Upper lobe of left lung (tissue), 6 donors: Measurements from ENCODE around the gene RFTN1. TPM values are rescaled to one million over a fixed set of nuclear protein-coding genes. Genes with fewer than 3 reads are reported as not detected.

Experiments used
- ATAC-seq, 2 donors: fragments of 200-7000 bp; cut with Tn5 transposase; one replicate each; pipeline ENCODE4 v1.9.1; 2022; ENCODE audit warnings: mild to moderate bottlenecking in 2 of 2, moderate library complexity in 2 of 2; ENCODE audit not compliant: low FRiP score in 2 of 2
- DNase-seq, 2 donors: peaks; one replicate each; pipeline ENCODE4 v3.0.0-alpha.2; 2019 to 2020
- H3K27ac ChIP-seq, 4 donors: fragments of 200-600 bp; sonication (generic); one replicate each; pipeline ENCODE4 v1.5.1; 2016 to 2019
- H3K27me3 ChIP-seq, 4 donors: fragments of 200-600 bp; sonication (generic); one replicate each; pipeline ENCODE4 v1.5.1; 2017 to 2019
- H3K36me3 ChIP-seq, 4 donors: fragments of 200-600 bp; sonication (generic); one replicate each; pipeline ENCODE4 v1.5.1; 2016 to 2019
- H3K4me1 ChIP-seq, 4 donors: fragments of 200-600 bp; sonication (generic); one replicate each; pipeline ENCODE4 v1.5.1; 2018 to 2019
- H3K4me3 ChIP-seq, 4 donors: fragments of 200-600 bp; sonication (generic); one replicate each; pipeline ENCODE4 v1.5.1; 2017 to 2019; ENCODE audit warnings: mild to moderate bottlenecking in 2 of 4, moderate library complexity in 1 of 4
- H3K9me3 ChIP-seq, 4 donors: fragments of 200-600 bp; sonication (generic); one replicate each; pipeline ENCODE4 v1.5.1; 2018 to 2019
- EP300 ChIP-seq, 4 donors: sonication (generic); formaldehyde crosslinking; IDR thresholded peaks; one replicate each; pipeline ENCODE4 v1.5.1; 2017; ENCODE audit warnings: antibody characterized with exemption in 4 of 4, control low read depth in 2 of 4
- POLR2A ChIP-seq, 4 donors: fragments of 450-650 bp; IDR thresholded peaks; one replicate each; pipeline ENCODE4 v1.5.1; 2016 to 2017; ENCODE audit warnings: antibody characterized with exemption in 4 of 4, mild to moderate bottlenecking in 2 of 4
- POLR2AphosphoS5 ChIP-seq, 2 donors: sonication (generic); formaldehyde crosslinking; IDR thresholded peaks; one replicate each; pipeline ENCODE4 v1.5.1; 2017; ENCODE audit warnings: antibody characterized with exemption in 2 of 2
- WGBS, 2 donors: methylation state at CpG; one replicate each; pipeline ENCODE4 v1.1.5; 2017 to 2018; 5-methylcytosine and 5-hydroxymethylcytosine counted together
- total RNA-seq, 6 donors: library from RNA; depleted of rRNA in 4 of 6; stranded (reverse); fragments of >200 nt in 4 of 6; gene quantifications; one replicate each; pipeline versions ENCODE4 v1.1.0 to v1.2.1, GENCODE V29; 2016 to 2021
- TF ChIP-seq, protein P1 (sequence below), 6 experiments: fragments of 450-650 bp in 4 of 6; fragments of 200-600 bp in 2 of 6; sonication (generic) in 2 of 6; IDR thresholded peaks; one replicate each; pipeline ENCODE4 v1.5.1; 2016 to 2019; ENCODE audit warnings: antibody characterized with exemption in 6 of 6
- donor health status: DM: no; HTN: no; CAD: no; lungs with moderate emphysema.
- donor health status: DM: no; HTN: yes; CAD: no; lungs with severe emphysema.

The RFTN1 gene
- total RNA-seq, 6 donors from 2014 or later = 62.1 to 121 (median 76.1) TPM

DNA sequence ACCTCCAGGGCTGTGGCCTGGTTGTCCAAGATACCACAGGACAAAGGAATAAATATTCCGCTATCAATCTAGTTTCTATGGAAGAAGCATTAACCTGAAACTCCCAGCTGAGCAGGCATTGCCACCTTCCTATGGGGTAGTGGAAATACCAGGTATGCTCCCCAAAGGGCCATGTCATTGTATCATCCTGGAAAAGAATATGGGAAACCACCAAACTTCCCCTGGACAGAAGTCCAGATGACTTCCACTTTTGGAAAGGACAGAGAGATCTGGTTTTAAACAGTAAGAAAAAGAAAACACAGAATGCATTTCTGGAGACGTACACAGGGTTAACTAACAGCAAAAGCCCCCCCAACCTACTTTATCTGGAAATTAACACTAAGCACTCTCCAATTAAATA, 100.2 kb downstream of the RFTN1 start:
- H3K9me3 ChIP-seq = no peaks in the 10 kb centered on the region
- TF ChIP-seq, protein P1, sequence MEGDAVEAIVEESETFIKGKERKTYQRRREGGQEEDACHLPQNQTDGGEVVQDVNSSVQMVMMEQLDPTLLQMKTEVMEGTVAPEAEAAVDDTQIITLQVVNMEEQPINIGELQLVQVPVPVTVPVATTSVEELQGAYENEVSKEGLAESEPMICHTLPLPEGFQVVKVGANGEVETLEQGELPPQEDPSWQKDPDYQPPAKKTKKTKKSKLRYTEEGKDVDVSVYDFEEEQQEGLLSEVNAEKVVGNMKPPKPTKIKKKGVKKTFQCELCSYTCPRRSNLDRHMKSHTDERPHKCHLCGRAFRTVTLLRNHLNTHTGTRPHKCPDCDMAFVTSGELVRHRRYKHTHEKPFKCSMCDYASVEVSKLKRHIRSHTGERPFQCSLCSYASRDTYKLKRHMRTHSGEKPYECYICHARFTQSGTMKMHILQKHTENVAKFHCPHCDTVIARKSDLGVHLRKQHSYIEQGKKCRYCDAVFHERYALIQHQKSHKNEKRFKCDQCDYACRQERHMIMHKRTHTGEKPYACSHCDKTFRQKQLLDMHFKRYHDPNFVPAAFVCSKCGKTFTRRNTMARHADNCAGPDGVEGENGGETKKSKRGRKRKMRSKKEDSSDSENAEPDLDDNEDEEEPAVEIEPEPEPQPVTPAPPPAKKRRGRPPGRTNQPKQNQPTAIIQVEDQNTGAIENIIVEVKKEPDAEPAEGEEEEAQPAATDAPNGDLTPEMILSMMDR (IDR thresholded peaks at IDR 0.05) = no peak
- no peak for TF ChIP-seq POLR2A (IDR thresholded peaks at IDR 0.05)
- no peak for TF ChIP-seq POLR2AphosphoS5 (IDR thresholded peaks at IDR 0.05)
- no peak for TF ChIP-seq EP300 (IDR thresholded peaks at IDR 0.05)
- H3K27me3 ChIP-seq = no peaks in the 10 kb centered on the region
- ATAC-seq (no peak), DNase-seq (no peak)
- WGBS, 2 donors = 97 to 98% methylated on average over 2 of the region's 2 CpGs
- H3K4me1 ChIP-seq = peaks cover 8 to 23% (median 17%) of the 10 kb centered on the region in 4 donors
- no peak overlapping the region for H3K27ac ChIP-seq
- peaks cover 0 to 9% (median 4%) of the 10 kb centered on the region in 4 donors for H3K36me3 ChIP-seq
- H3K4me3 ChIP-seq = no peak overlapping the region

DNA sequence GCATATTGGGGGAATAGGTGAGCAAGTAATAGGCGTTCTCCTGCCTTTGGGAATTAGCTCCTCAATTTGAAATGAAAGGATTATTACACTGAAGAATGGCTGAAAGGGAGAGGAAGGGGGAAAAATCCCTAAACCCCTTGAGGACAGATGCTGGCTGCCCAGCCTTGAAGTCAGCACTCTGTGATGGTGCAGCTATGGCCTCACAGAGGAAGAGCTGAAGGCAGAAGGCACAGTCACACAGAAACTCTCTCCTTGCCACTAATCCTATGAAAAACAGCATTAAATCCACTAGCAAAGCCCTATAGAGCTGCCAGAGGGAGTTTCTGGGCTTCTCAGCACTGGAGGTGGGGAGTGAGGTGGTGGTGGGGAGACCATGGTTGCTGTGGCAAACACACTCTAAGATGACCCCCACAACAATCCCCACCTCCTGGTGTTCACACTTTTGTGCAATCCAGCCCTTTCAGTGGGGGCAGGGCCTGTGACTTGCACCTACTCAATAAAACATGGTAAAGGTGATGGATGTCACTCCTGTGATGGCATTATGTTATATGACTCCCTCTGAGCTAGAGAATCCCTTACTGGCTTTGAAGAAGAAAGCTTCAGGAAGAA, 101.2 kb downstream of the RFTN1 start:
- no peak for ATAC-seq

DNA sequence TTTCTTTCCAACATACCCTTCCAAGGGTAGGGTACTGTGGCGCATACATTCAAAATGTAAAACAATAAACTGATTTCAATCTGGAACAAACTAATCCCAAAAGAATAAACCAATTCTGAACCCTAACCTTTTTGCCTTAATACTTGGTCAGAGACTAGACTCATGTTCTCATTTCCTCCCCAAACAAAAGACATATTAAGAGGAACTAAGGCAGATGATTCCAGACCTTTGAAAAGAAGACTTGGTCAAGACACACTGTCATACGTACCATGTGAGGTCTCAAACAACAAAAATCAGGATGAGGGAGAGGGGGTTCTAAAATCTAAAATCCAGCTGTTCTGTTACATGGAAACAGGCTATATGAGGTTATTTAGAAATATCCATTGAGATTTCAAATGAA, 102.1 kb downstream of the RFTN1 start:
- no peak for TF ChIP-seq POLR2A (IDR thresholded peaks at IDR 0.05)
- TF ChIP-seq, protein P1 (IDR thresholded peaks at IDR 0.05) = no peak
- no peak for TF ChIP-seq EP300 (IDR thresholded peaks at IDR 0.05)
- no peak for TF ChIP-seq POLR2AphosphoS5 (IDR thresholded peaks at IDR 0.05)
- DNase-seq (no peak), ATAC-seq (no peak)
- Histone ChIP-seq H3K4me3 (no peak overlapping the region), H3K27me3 (no peaks in the 10 kb centered on the region), H3K36me3 (peaks cover 0 to 12% (median 6%) of the 10 kb centered on the region in 4 donors), H3K4me1 (peaks cover 7 to 15% (median 10%) of the 10 kb centered on the region in 4 donors), H3K27ac (no peak overlapping the region), H3K9me3 (no peaks in the 10 kb centered on the region)
- 79 to 87% methylated on average over 2 of the region's 2 CpGs for WGBS, 2 donors

More for the DNA sequence above, 101.2 kb downstream of the RFTN1 start:
- peaks cover 8 to 17% (median 14%) of the 10 kb centered on the region in 4 donors for H3K4me1 ChIP-seq
- H3K36me3 ChIP-seq = peaks cover 0 to 12% (median 6%) of the 10 kb centered on the region in 4 donors
- WGBS, 2 donors = 94 to 100% methylated on average over 1 of the region's 1 CpG
- H3K9me3 ChIP-seq = no peaks in the 10 kb centered on the region
- H3K27ac ChIP-seq = peak overlapping the region in 1 of 4 donors; percentile 2
- no peak overlapping the region for H3K4me3 ChIP-seq
- no peaks in the 10 kb centered on the region for H3K27me3 ChIP-seq
- DNase-seq = no peak
- no peak for TF ChIP-seq EP300 (IDR thresholded peaks at IDR 0.05)
- no peak for TF ChIP-seq POLR2A (IDR thresholded peaks at IDR 0.05)
- no peak for TF ChIP-seq POLR2AphosphoS5 (IDR thresholded peaks at IDR 0.05)
- TF ChIP-seq, protein P1 (IDR thresholded peaks at IDR 0.05) = no peak

DNA sequence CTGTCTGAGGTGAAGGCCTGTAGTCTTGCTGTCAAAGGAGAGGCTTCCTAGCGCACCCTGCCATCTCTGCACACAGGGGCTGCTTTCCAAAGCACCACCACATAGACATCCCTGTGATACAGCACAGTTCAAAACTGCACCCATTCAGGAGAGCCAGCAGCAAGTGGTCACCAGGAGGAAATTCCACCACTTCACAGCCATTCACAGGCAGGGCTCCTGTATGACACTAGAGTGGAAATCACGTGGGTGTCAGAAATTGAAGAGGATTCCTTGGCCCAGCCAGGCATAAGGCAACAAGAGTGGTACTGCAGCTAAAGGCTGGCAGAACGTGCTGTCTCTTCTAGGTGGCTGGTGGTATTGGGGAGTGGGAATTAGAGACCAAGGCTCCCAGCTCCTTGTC, 102.8 kb downstream of the RFTN1 start:
- Histone ChIP-seq H3K4me3 (no peak overlapping the region), H3K27me3 (no peaks in the 10 kb centered on the region), H3K4me1 (peaks cover 2 to 8% (median 7%) of the 10 kb centered on the region in 4 donors), H3K36me3 (peaks cover 0 to 12% (median 6%) of the 10 kb centered on the region in 4 donors), H3K27ac (peak overlapping the region in 1 of 4 donors; percentile 36), H3K9me3 (no peaks in the 10 kb centered on the region)
- ATAC-seq (peak; percentile 50 to 70), DNase-seq (peak in 1 of 2 donors; percentile 78)
- 51 to 71% methylated on average over 3 of the region's 3 CpGs for WGBS, 2 donors
- TF ChIP-seq POLR2AphosphoS5 (IDR thresholded peaks at IDR 0.05) (no peak), POLR2A (IDR thresholded peaks at IDR 0.05) (no peak), EP300 (IDR thresholded peaks at IDR 0.05) (peak in 1 of 4 donors; percentile 12)
- TF ChIP-seq, protein P1 (IDR thresholded peaks at IDR 0.05) = no peak

DNA sequence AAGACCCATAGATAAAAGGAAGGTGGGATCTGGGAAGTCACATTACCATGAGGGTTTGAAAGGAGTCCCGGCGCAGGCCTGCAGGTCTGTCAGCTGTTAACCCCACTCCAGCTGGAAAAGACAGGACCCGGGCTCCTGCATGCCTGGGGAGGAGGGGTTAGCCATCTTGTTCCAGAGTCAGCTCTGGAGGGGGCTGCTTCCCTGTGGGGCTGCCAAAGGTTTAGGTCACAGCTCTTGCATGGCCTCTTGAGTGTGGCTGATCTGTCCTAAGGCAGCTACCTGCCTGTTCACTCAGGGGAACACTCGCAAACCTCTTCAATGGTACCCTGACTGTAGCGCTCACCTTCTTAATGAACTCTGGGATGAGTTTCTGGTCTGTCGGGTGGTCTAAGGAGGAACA, 104.5 kb downstream of the RFTN1 start:
- Histone ChIP-seq H3K4me1 (peaks cover 0 to 8% (median 4%) of the 10 kb centered on the region in 4 donors), H3K4me3 (no peak overlapping the region), H3K36me3 (peaks cover 0 to 12% (median 6%) of the 10 kb centered on the region in 4 donors), H3K27me3 (no peaks in the 10 kb centered on the region), H3K9me3 (no peaks in the 10 kb centered on the region), H3K27ac (no peak overlapping the region)
- ATAC-seq (no peak), DNase-seq (no peak)
- TF ChIP-seq EP300 (IDR thresholded peaks at IDR 0.05) = no peak
- TF ChIP-seq, protein P1 (IDR thresholded peaks at IDR 0.05) = no peak
- no peak for TF ChIP-seq POLR2A (IDR thresholded peaks at IDR 0.05)
- no peak for TF ChIP-seq POLR2AphosphoS5 (IDR thresholded peaks at IDR 0.05)
- 85 to 90% methylated on average over 6 of the region's 6 CpGs for WGBS, 2 donors
